SK-N-SH (cell line): ENCODE measurements around the gene LYL1. TPM values are rescaled to one million over a fixed set of nuclear protein-coding genes. Genes with fewer than 3 reads are reported as not detected.

ENCODE experiments used
- CTCF ChIA-PET: fragments of 300-600, 350-600 bp; formaldehyde crosslinking; extraction: SDS; loops from one replicate; lab custom pipeline; 2021; lab: Yijun Ruan, JAX
- POLR2A ChIA-PET: fragments of 350-600 bp; sonication (Branson Sonifier 250); formaldehyde crosslinking; extraction: SDS; loops from one replicate; lab custom pipeline; 2020; ENCODE audit warnings: antibody characterized with exemption, inconsistent platforms; lab: Yijun Ruan, JAX
- DNase-seq: peaks from one replicate; pipeline ENCODE4 v3.0.0; 2012
- H2AFZ ChIP-seq: fragments of 200-600 bp; sonication (generic); 2 replicates; pipeline ENCODE4 v1.8.1; 2016; ENCODE audit warnings: antibody characterized with exemption, mild to moderate bottlenecking, low read depth
- H3F3A ChIP-seq: fragments of 200-600 bp; sonication (generic); replicated peaks from 2 replicates; pipeline ENCODE3; 2016; ENCODE audit warnings: antibody characterized with exemption, mild to moderate bottlenecking; ENCODE audit not compliant: insufficient read depth
- H3K27ac ChIP-seq, 2 experiments: fragments of 200-500 bp in 1 of 2; fragments of 200-600 bp in 1 of 2; sonication (Bioruptor generic) in 1 of 2; sonication (generic), shearing (Covaris generic) in 1 of 2; 2 replicates each; pipeline versions ENCODE4 v1.5.1 to v1.6.1; 2014 to 2016; ENCODE audit warnings: low read depth in 2 of 2, inconsistent platforms in 1 of 2, low read length in 1 of 2, mild to moderate bottlenecking in 1 of 2, mixed read lengths in 1 of 2
- H3K27me3 ChIP-seq: fragments of 200-600 bp; sonication (generic), shearing (Covaris generic); 2 replicates; pipeline ENCODE4 v1.6.1; 2016; ENCODE audit warnings: mixed run types; ENCODE audit not compliant: insufficient read depth
- H3K36me3 ChIP-seq, 2 experiments: fragments of 200-500 bp in 1 of 2; fragments of 200-600 bp in 1 of 2; sonication (Bioruptor generic) in 1 of 2; sonication (generic) in 1 of 2; replicated peaks in 1 of 2; 2 replicates each; pipeline versions ENCODE3 to v1.5.1; 2014 to 2016; ENCODE audit warnings: low read length in 1 of 2, mild to moderate bottlenecking in 1 of 2; ENCODE audit not compliant: insufficient read depth in 2 of 2, control insufficient read depth in 1 of 2
- H3K4me1 ChIP-seq, 2 experiments: fragments of 200-500 bp in 1 of 2; fragments of 200-600 bp in 1 of 2; sonication (Bioruptor generic) in 1 of 2; sonication (generic), shearing (Covaris generic) in 1 of 2; 2 replicates each; pipeline versions ENCODE4 v1.5.1 to v1.6.1; 2014 to 2016; ENCODE audit warnings: low read depth in 1 of 2, low read length in 1 of 2, mixed run types in 1 of 2; ENCODE audit not compliant: insufficient read depth in 2 of 2, control insufficient read depth in 1 of 2
- H3K4me2 ChIP-seq: fragments of 200-600 bp; sonication (generic), shearing (Covaris generic); 2 replicates; pipeline ENCODE4 v1.6.1; 2017; ENCODE audit warnings: mixed run types
- H3K4me3 ChIP-seq, 2 experiments: fragments of 200-500 bp in 1 of 2; fragments of 200-600 bp in 1 of 2; sonication (Bioruptor generic) in 1 of 2; sonication (generic), shearing (Covaris generic) in 1 of 2; 2 replicates each; pipeline versions ENCODE4 v1.5.1 to v1.8.1; 2014 to 2016; ENCODE audit warnings: low read depth in 2 of 2, inconsistent platforms in 1 of 2, low read length in 1 of 2, mild to moderate bottlenecking in 1 of 2, mixed read lengths in 1 of 2, moderate library complexity in 1 of 2
- H3K79me2 ChIP-seq: fragments of 200-600 bp; sonication (generic); 2 replicates; pipeline ENCODE4 v1.8.1; 2017; ENCODE audit warnings: mild to moderate bottlenecking; ENCODE audit not compliant: insufficient read depth
- H3K9ac ChIP-seq: fragments of 200-600 bp; sonication (generic); 2 replicates; pipeline ENCODE4 v1.6.1; 2017; ENCODE audit warnings: mixed run types
- H3K9me2 ChIP-seq: fragments of 200-600 bp; sonication (generic); 2 replicates; pipeline ENCODE4 v1.6.1; 2017; ENCODE audit warnings: mixed run types
- H3K9me3 ChIP-seq: fragments of 200-600 bp; sonication (generic); 2 replicates; pipeline ENCODE4 v1.6.1; 2017; ENCODE audit warnings: mixed run types, mild to moderate bottlenecking, moderate library complexity
- H4K20me1 ChIP-seq: fragments of 200-600 bp; sonication (generic); 2 replicates; pipeline ENCODE4 v1.6.1; 2017; ENCODE audit warnings: mild to moderate bottlenecking, mixed run types; ENCODE audit not compliant: insufficient read depth
- CHD2 ChIP-seq: fragments of 150-350 bp; IDR thresholded peaks from 2 replicates; pipeline ENCODE4 v1.6.1; 2018; ENCODE audit warnings: low read length; ENCODE audit not compliant: partially characterized antibody
- EP300 ChIP-seq, 2 experiments: IDR thresholded peaks; 2 replicates each; pipeline versions ENCODE4 v1.4.0 to v1.6.1; 2012; ENCODE audit warnings: borderline replicate concordance in 1 of 2, low read depth in 1 of 2, low read length in 1 of 2
- EZH2phosphoT487 ChIP-seq: fragments of 200-600 bp; sonication (generic); IDR thresholded peaks from 2 replicates; pipeline ENCODE4 v1.6.1; 2017; ENCODE audit warnings: low read depth, mixed run types, mild to moderate bottlenecking, antibody characterized with exemption, moderate library complexity, borderline replicate concordance
- FOSL2 ChIP-seq: IDR thresholded peaks from 2 replicates; pipeline ENCODE4 v1.4.0; 2012; ENCODE audit warnings: low read depth, mild to moderate bottlenecking, moderate library complexity, borderline replicate concordance
- FOXM1 ChIP-seq: IDR thresholded peaks from 2 replicates; pipeline ENCODE4 v1.4.0; 2012; ENCODE audit warnings: low read depth, mild to moderate bottlenecking
- GABPA ChIP-seq: IDR thresholded peaks from 2 replicates; pipeline ENCODE4 v1.4.0; 2012; ENCODE audit warnings: low read depth, mild to moderate bottlenecking
- JUND ChIP-seq: IDR thresholded peaks from 2 replicates; pipeline ENCODE4 v1.4.0; 2012
- MEF2A ChIP-seq: IDR thresholded peaks from 2 replicates; pipeline ENCODE4 v1.4.0; 2012; ENCODE audit warnings: low read depth, borderline replicate concordance
- NRF1 ChIP-seq: IDR thresholded peaks from 2 replicates; pipeline ENCODE4 v1.6.1; 2012; ENCODE audit warnings: low read depth, mild to moderate bottlenecking, low read length
- SIN3A ChIP-seq: IDR thresholded peaks from 2 replicates; pipeline ENCODE4 v1.6.1; 2012; ENCODE audit warnings: low read depth, mild to moderate bottlenecking, low read length, moderate library complexity, borderline replicate concordance
- SMC3 ChIP-seq: IDR thresholded peaks from 2 replicates; pipeline ENCODE4 v1.6.1; 2012; ENCODE audit warnings: low read depth, low read length, improper control_type of control experiment
- TEAD4 ChIP-seq: IDR thresholded peaks from 2 replicates; pipeline ENCODE4 v1.4.0; 2012; ENCODE audit warnings: mild to moderate bottlenecking, borderline replicate concordance; ENCODE audit not compliant: insufficient read depth
- YY1 ChIP-seq: IDR thresholded peaks from 2 replicates; pipeline ENCODE4 v1.4.0; 2012; ENCODE audit warnings: low read depth, mild to moderate bottlenecking
- WGBS: methylation state at CpG from one replicate; pipeline ENCODE4 v1.1.6; 2017; ENCODE audit warnings: low lambda C conversion rate; 5-methylcytosine and 5-hydroxymethylcytosine counted together
- polyA plus RNA-seq, 3 experiments: library from polyadenylated mRNA; depleted of rRNA; stranded (reverse); fragments of >200 nt; gene quantifications; 2 replicates each; pipeline ENCODE4 v1.2.3, GENCODE V29; 2012
- TF ChIP-seq, protein P1 (sequence below): fragments of 150-350 bp; IDR thresholded peaks from 2 replicates; pipeline ENCODE4 v1.6.1; 2016; ENCODE audit warnings: mild to moderate bottlenecking, low read depth, low read length
- TF ChIP-seq, protein P2 (sequence below): IDR thresholded peaks from 2 replicates; pipeline ENCODE4; 2012
- TF ChIP-seq, protein P3 (sequence below): IDR thresholded peaks from 2 replicates; pipeline ENCODE4 v1.6.1; 2012; ENCODE audit warnings: mild to moderate bottlenecking, low read depth, low read length, moderate library complexity
- TF ChIP-seq, protein P4 (sequence below): IDR thresholded peaks from 2 replicates; pipeline ENCODE4 v1.4.0; 2012; ENCODE audit warnings: low read depth
- TF ChIP-seq, protein P5 (sequence below): IDR thresholded peaks from 2 replicates; pipeline ENCODE4 v1.4.0; 2012; ENCODE audit warnings: low read depth, borderline replicate concordance
- TF ChIP-seq, protein P6 (sequence below): IDR thresholded peaks from 2 replicates; pipeline ENCODE4 v1.4.0; 2012; ENCODE audit warnings: low read depth, borderline replicate concordance

LYL1 gene
- polyA plus RNA-seq, 1 of the 3 experiments (the other 2 are of a cell fraction): 2.2 TPM

DNA sequence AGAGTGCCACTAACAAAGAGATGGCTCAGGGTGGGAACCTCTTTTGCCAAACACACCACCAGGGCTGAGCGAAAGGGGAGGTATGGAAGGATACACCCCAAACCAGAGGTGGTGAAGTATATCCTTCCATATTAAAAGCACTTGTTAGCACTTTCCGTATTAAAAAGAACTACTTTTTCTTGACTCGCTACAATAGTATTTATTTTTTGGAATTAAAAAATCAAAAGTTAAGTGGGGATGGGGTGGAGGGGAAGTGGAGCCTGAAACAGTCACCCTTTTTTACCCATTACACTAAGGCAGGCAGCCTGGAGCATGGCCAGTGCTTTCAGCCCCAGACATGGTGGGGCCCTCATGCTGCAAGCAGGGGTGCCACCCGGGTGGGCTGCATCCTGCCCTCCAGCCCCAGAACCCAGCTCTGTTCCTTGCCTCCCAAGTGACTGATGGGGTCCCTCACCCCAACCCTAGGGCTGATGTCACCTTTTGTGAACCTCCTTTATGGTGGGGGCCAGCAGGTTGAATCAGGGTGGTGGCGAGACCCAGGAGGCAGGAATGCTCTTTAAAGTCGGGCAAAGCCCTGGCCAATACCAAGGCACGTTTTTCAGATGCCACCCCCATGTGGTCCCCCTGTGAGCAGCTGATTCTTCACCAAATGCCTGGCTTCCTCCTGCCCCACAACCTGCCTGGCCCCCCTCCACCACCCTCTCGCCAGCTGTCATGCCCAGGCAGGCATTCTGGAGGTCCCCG, 31.0 kb downstream of the LYL1 start:
- H3K79me2 ChIP-seq: peaks cover 8% of the 10 kb centered on the region; the same call in 1 of the 2 replicates
- DNase-seq: no peak
- TF ChIP-seq EZH2phosphoT487 (no peak), FOSL2 (no peak), SIN3A (no peak), MEF2A (no peak), SMC3 (no peak), EP300 (IDR thresholded peaks at IDR 0.05; ENCODE audit: borderline replicate concordance in 1 of 2, low read depth in 1 of 2, low read length in 1 of 2) (no peak), JUND (no peak), GABPA (no peak), NRF1 (no peak), TEAD4 (no peak), CHD2 (no peak), YY1 (no peak), FOXM1 (no peak)
- TF ChIP-seq, protein P1, sequence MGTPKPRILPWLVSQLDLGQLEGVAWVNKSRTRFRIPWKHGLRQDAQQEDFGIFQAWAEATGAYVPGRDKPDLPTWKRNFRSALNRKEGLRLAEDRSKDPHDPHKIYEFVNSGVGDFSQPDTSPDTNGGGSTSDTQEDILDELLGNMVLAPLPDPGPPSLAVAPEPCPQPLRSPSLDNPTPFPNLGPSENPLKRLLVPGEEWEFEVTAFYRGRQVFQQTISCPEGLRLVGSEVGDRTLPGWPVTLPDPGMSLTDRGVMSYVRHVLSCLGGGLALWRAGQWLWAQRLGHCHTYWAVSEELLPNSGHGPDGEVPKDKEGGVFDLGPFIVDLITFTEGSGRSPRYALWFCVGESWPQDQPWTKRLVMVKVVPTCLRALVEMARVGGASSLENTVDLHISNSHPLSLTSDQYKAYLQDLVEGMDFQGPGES: no peak
- TF ChIP-seq, protein P2, sequence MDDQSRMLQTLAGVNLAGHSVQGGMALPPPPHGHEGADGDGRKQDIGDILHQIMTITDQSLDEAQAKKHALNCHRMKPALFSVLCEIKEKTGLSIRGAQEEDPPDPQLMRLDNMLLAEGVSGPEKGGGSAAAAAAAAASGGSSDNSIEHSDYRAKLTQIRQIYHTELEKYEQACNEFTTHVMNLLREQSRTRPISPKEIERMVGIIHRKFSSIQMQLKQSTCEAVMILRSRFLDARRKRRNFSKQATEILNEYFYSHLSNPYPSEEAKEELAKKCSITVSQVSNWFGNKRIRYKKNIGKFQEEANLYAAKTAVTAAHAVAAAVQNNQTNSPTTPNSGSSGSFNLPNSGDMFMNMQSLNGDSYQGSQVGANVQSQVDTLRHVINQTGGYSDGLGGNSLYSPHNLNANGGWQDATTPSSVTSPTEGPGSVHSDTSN: no peak
- TF ChIP-seq, protein P3, sequence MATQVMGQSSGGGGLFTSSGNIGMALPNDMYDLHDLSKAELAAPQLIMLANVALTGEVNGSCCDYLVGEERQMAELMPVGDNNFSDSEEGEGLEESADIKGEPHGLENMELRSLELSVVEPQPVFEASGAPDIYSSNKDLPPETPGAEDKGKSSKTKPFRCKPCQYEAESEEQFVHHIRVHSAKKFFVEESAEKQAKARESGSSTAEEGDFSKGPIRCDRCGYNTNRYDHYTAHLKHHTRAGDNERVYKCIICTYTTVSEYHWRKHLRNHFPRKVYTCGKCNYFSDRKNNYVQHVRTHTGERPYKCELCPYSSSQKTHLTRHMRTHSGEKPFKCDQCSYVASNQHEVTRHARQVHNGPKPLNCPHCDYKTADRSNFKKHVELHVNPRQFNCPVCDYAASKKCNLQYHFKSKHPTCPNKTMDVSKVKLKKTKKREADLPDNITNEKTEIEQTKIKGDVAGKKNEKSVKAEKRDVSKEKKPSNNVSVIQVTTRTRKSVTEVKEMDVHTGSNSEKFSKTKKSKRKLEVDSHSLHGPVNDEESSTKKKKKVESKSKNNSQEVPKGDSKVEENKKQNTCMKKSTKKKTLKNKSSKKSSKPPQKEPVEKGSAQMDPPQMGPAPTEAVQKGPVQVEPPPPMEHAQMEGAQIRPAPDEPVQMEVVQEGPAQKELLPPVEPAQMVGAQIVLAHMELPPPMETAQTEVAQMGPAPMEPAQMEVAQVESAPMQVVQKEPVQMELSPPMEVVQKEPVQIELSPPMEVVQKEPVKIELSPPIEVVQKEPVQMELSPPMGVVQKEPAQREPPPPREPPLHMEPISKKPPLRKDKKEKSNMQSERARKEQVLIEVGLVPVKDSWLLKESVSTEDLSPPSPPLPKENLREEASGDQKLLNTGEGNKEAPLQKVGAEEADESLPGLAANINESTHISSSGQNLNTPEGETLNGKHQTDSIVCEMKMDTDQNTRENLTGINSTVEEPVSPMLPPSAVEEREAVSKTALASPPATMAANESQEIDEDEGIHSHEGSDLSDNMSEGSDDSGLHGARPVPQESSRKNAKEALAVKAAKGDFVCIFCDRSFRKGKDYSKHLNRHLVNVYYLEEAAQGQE: no peak
- TF ChIP-seq, protein P4, sequence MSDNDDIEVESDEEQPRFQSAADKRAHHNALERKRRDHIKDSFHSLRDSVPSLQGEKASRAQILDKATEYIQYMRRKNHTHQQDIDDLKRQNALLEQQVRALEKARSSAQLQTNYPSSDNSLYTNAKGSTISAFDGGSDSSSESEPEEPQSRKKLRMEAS: no peak
- TF ChIP-seq, protein P5, sequence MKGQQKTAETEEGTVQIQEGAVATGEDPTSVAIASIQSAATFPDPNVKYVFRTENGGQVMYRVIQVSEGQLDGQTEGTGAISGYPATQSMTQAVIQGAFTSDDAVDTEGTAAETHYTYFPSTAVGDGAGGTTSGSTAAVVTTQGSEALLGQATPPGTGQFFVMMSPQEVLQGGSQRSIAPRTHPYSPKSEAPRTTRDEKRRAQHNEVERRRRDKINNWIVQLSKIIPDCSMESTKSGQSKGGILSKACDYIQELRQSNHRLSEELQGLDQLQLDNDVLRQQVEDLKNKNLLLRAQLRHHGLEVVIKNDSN: no peak
- TF ChIP-seq, protein P6, sequence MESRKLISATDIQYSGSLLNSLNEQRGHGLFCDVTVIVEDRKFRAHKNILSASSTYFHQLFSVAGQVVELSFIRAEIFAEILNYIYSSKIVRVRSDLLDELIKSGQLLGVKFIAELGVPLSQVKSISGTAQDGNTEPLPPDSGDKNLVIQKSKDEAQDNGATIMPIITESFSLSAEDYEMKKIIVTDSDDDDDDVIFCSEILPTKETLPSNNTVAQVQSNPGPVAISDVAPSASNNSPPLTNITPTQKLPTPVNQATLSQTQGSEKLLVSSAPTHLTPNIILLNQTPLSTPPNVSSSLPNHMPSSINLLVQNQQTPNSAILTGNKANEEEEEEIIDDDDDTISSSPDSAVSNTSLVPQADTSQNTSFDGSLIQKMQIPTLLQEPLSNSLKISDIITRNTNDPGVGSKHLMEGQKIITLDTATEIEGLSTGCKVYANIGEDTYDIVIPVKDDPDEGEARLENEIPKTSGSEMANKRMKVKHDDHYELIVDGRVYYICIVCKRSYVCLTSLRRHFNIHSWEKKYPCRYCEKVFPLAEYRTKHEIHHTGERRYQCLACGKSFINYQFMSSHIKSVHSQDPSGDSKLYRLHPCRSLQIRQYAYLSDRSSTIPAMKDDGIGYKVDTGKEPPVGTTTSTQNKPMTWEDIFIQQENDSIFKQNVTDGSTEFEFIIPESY: no peak
- TF ChIP-seq, all 33 proteins: peak for 0
- Histone ChIP-seq H2AFZ (no peak overlapping the region), H3K27ac (peak overlapping the region in 1 of 2 experiments; percentile 54; a peak in 1 of 4 replicates), H3K36me3 (peaks cover 0 to 24% of the 10 kb centered on the region in 2 experiments), H3K4me1 (peaks cover 0 to 69% of the 10 kb centered on the region in 2 experiments; a peak in 1 of 4 replicates), H3K9me2 (no peaks in the 10 kb centered on the region), H4K20me1 (no peaks in the 10 kb centered on the region), H3K4me2 (no peak overlapping the region), H3K4me3 (no peak overlapping the region), H3K9me3 (no peaks in the 10 kb centered on the region), H3F3A (no peaks in the 10 kb centered on the region), H3K27me3 (no peaks in the 10 kb centered on the region), H3K9ac (no peak overlapping the region)
- ChIA-PET POLR2A (no interaction called here), CTCF (interaction anchor here (1.1 to 35.2 kb wide), 6 partner anchors 13 to 106 kb away, joined by 3 to 506 read pairs (median 22); partner anchors contain the start of gene DAND5)
- WGBS: 80% methylated on average over 7 of the region's 9 CpGs
